Kidney (tissue), 14 donors: ENCODE data around the gene GPX3. TPM values are rescaled to one million over a fixed set of nuclear protein-coding genes. Genes with fewer than 3 reads are reported as not detected.
A peak's percentile ranks its signal among the peaks of the same experiment; 100 is the strongest.

ENCODE experiments used
- DNase-seq, 5 donors: peaks; one replicate each; pipeline ENCODE4 v3.0.0-alpha.2; 2013 to 2020
- FAIRE-seq: peaks from 2 replicates; lab custom pipeline; 2012; peaks lifted over from hg19 to GRCh38; lab: Jason Lieb, UNC
- H3K27ac ChIP-seq, 2 donors: one replicate each; pipeline ENCODE4 v1.7.0; 2013; ENCODE audit warnings: low read depth in 2 of 2, low read length in 2 of 2, inconsistent platforms in 1 of 2
- H3K27me3 ChIP-seq: one replicate; pipeline ENCODE4 v1.7.1; 2013; ENCODE audit warnings: low read length, inconsistent platforms; ENCODE audit not compliant: control insufficient read depth, insufficient read depth
- H3K36me3 ChIP-seq, 3 donors: one replicate each; pipeline versions ENCODE4 v1.7.0 to v1.7.1; 2013; ENCODE audit warnings: low read length in 3 of 3, control low read depth in 1 of 3, inconsistent platforms in 1 of 3; ENCODE audit not compliant: insufficient read depth in 3 of 3, control insufficient read depth in 2 of 3
- H3K4me1 ChIP-seq, 3 donors: one replicate each; pipeline versions ENCODE4 v1.7.0 to v1.7.1; 2013; ENCODE audit warnings: low read length in 3 of 3, inconsistent platforms in 1 of 3, low read depth in 1 of 3; ENCODE audit not compliant: control insufficient read depth in 2 of 3, insufficient read depth in 2 of 3
- H3K4me3 ChIP-seq, 3 donors: one replicate each; pipeline versions ENCODE4 v1.7.0 to v1.8.1; 2013; ENCODE audit warnings: low read length in 3 of 3, control low read depth in 1 of 3, inconsistent platforms in 1 of 3
- H3K9ac ChIP-seq, 3 donors: one replicate each; pipeline versions ENCODE4 v1.7.0 to v1.7.1; 2013; ENCODE audit warnings: low read length in 3 of 3, control low read depth in 1 of 3, inconsistent platforms in 1 of 3
- H3K9me3 ChIP-seq, 3 donors: one replicate each; pipeline versions ENCODE4 v1.7.0 to v1.7.1; 2013; ENCODE audit warnings: low read length in 3 of 3, control low read depth in 1 of 3, inconsistent platforms in 1 of 3; ENCODE audit not compliant: control insufficient read depth in 2 of 3, insufficient read depth in 1 of 3
- intact Hi-C: fragments of 100-400 bp; cut with DNase I; formaldehyde crosslinking; loops from one replicate; pipeline ENCODE4 v1.11.1; 2022
- polyA plus RNA-seq: library from polyadenylated mRNA; stranded (reverse); fragments of 350-450 nt; fragmentation: Illumina TruSeq; extraction: RNeasy Lipid Tissue Mini Kit (QIAGEN cat#74804); gene quantifications from one replicate; pipeline ENCODE4 v1.2.3, GENCODE V29; 2014; ENCODE audit warnings: low read depth, low replicate concordance; ENCODE audit not compliant: insufficient read depth
- total RNA-seq: library from RNA; stranded (reverse); fragmentation: NEBNext Ultra II Directional; extraction: Animal tissue kit (Norgen Biotek cat#: 25700); gene quantifications from one replicate; pipeline ENCODE4 v1.2.1, GENCODE V29; 2021
- TF ChIP-seq, protein P1 (sequence below): IDR thresholded peaks from 3 replicates; pipeline ENCODE4 v1.5.1; 2012; ENCODE audit warnings: mild to moderate bottlenecking, moderate library complexity, borderline replicate concordance; ENCODE audit not compliant: insufficient read depth; ENCODE audit errors: extremely low read depth
- donor health status: control.
- donor health status: control.
- donor health status: control.
- donor health status: control.
- donor health status: control.
- donor health status: DM: yes; HTN: yes; CAD: no.
- donor health status: Normal renal cell carcinoma (clear cell type).

GPX3 gene
- total and polyA plus RNA-seq, 2 donors from 2014 or later: 1,327 to 27,893 TPM

DNA sequence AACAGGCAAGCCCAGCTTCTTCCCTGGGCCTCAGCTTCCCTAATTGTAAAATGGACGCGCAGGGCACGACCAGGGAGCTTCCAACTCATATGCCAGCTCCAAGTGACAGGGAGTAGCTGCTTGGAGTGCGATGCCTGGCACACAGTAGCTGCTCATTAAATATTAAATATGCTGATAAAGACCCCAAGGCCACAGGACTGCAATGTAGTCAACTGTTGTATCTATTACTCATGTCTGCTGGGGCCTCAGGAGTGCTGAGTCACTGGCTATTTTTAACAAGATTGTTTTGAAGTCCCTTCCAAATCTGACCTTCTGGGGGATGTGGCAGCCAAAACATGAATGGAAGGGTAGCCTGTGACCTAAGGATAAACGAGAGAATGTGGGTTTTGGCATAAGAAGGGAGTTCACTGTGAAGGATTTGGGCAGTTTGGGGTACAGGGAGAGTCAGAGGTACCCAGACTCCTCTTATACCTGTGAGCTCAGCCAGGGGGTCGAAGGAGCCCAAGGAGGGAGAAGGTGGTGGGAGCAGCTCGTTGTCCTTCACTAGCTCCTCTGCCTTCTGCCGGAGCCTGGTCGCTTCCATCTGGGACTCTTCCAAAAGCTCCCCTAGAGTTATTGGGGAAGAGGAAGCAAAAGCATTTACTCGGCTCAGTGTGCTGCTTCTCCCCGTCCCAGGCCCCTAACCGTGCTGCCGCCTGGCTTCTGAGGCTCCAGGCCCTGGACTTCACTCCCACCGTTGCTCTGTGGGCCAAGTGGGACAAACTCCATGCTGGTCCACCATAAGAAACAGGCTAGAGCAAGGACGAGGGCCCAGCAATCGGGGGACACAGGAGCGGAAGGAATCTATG lies 43.0 kb downstream of the GPX3 start:
- Histone ChIP-seq H3K36me3 (peaks cover 0 to 54% (median 27%) of the 10 kb centered on the region in 3 donors), H3K9me3 (no peaks in the 10 kb centered on the region), H3K4me1 (peaks cover 0 to 80% (median 77%) of the 10 kb centered on the region in 3 donors), H3K4me3 (no peak overlapping the region), H3K9ac (peak overlapping the region in 1 of 3 donors; percentile 4), H3K27ac (peak overlapping the region; percentile 73 to 82), H3K27me3 (no peaks in the 10 kb centered on the region)
- DNase-seq (no peak), FAIRE-seq (no peak)
- TF ChIP-seq, protein P1, sequence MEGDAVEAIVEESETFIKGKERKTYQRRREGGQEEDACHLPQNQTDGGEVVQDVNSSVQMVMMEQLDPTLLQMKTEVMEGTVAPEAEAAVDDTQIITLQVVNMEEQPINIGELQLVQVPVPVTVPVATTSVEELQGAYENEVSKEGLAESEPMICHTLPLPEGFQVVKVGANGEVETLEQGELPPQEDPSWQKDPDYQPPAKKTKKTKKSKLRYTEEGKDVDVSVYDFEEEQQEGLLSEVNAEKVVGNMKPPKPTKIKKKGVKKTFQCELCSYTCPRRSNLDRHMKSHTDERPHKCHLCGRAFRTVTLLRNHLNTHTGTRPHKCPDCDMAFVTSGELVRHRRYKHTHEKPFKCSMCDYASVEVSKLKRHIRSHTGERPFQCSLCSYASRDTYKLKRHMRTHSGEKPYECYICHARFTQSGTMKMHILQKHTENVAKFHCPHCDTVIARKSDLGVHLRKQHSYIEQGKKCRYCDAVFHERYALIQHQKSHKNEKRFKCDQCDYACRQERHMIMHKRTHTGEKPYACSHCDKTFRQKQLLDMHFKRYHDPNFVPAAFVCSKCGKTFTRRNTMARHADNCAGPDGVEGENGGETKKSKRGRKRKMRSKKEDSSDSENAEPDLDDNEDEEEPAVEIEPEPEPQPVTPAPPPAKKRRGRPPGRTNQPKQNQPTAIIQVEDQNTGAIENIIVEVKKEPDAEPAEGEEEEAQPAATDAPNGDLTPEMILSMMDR: no peak
- intact Hi-C loops: loop anchor here (5.0 kb wide), 1 partner anchor 39 kb away; no protein-coding TSS in a partner anchor

DNA sequence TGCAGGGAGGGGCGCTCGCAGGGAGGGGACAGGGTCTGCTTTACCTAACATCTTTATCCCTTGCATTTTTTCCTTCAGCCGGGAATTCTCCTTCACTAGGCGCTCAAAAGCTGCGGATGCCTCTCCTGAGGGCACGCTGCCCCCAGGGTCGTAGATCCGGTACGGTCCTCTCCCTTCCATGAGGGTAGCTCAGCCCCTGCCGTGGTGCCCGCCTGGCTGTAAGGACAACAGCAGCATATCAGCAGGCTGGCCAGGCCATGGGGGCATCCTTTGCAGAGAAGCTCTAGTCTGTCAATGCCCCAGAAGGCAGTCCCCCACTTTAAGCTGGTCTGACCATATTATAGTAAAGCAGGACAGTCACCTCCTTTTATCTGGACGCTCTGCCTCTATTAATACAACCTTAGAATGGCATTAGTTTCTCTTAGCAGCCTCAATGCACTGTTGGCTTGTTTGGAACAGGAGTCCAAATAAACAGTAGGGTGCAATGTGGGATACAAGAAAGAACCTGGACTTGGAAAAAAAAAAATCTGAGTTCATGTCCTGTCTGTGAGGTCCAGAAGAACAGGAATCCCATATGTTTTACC lies 44.6 kb downstream of the GPX3 start:
- intact Hi-C loops: loop anchor here (5.0 kb wide), 1 partner anchor 37 kb away; no protein-coding TSS in a partner anchor
- TF ChIP-seq, protein P1: no peak

DNA sequence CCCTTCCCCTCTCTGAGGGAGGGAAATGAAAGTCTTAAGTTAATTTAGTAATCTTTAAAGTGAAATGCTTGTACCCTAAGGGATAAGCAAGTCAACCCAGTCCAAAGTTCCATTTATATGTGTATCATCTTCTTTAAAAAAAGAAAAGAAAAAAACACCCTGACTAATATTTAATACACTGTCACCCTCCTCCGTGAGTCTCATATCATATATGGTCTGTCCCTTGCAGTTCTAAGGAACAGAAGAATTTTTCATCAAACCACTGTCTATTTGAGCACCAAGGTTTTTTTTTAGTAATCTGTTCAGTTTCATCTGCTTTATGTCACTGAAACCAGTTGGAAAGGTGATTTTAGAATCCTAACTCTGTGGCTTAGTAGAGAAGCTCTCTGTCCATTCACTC lies 45.2 kb downstream of the GPX3 start:
- peaks cover 0 to 48% (median 19%) of the 10 kb centered on the region in 3 donors for H3K36me3 ChIP-seq
- H3K9me3 ChIP-seq: no peaks in the 10 kb centered on the region
- H3K4me3 ChIP-seq: no peak overlapping the region
- no peaks in the 10 kb centered on the region for H3K27me3 ChIP-seq
- DNase-seq (no peak), FAIRE-seq (no peak)
- intact Hi-C loops: no loop called here
- peak overlapping the region in 1 of 2 donors; percentile 87 for H3K27ac ChIP-seq
- H3K9ac ChIP-seq: no peak overlapping the region
- peaks cover 0 to 83% (median 81%) of the 10 kb centered on the region in 3 donors for H3K4me1 ChIP-seq
- TF ChIP-seq, protein P1: no peak

More for the DNA sequence above, 44.6 kb downstream of the GPX3 start:
- H3K27me3 ChIP-seq: no peaks in the 10 kb centered on the region
- no peaks in the 10 kb centered on the region for H3K9me3 ChIP-seq
- H3K9ac ChIP-seq: no peak overlapping the region
- FAIRE-seq: no peak
- DNase-seq: no peak
- peak overlapping the region in 1 of 2 donors; percentile 4 for H3K27ac ChIP-seq
- peaks cover 0 to 49% (median 20%) of the 10 kb centered on the region in 3 donors for H3K36me3 ChIP-seq
- peaks cover 0 to 84% (median 83%) of the 10 kb centered on the region in 3 donors for H3K4me1 ChIP-seq
- no peak overlapping the region for H3K4me3 ChIP-seq
